Activated naive CD4-positive, alpha-beta T cell treated with anti-CD3 and anti-CD28 coated beads, Interleukin-2, amount 50 U/mL, for 72 hours (primary cell): ENCODE results near the gene GPR6. TPM values are rescaled to one million over a fixed set of nuclear protein-coding genes. Genes with fewer than 3 reads are reported as not detected.

Source experiments
- ATAC-seq, 2 donors: fragments of 150-1000 bp; cut with Tn5 transposase; 2 replicates each; pipeline ENCODE4 v1.10.0; 2021; ENCODE audit warnings: mild to moderate bottlenecking in 2 of 2, moderate library complexity in 2 of 2
- DNase-seq, 2 donors: peaks; one replicate each; pipeline ENCODE4 v3.0.0; 2021 to 2022; ENCODE audit warnings: low spot score in 2 of 2
- H3K27ac Mint-ChIP-seq, 2 donors: one replicate each; pipeline ENCODE4 v1.8.0; 2022; ENCODE audit warnings: mild to moderate bottlenecking in 2 of 2, mixed read lengths in 2 of 2
- H3K36me3 Mint-ChIP-seq, 2 donors: one replicate each; pipeline ENCODE4 v1.8.0; 2022; ENCODE audit warnings: mixed read lengths in 2 of 2
- H3K9me3 Mint-ChIP-seq, 2 donors: one replicate each; pipeline ENCODE4 v1.8.0; 2022; ENCODE audit warnings: mixed read lengths in 2 of 2
- total RNA-seq, 2 donors: library from RNA; stranded (reverse); gene quantifications; one replicate each; pipeline ENCODE4 v1.2.3, GENCODE V29; 2022

Gene GPR6
- total RNA-seq, 2 donors from 2014 or later, result not detected

- no peak for DNase-seq
- no peak overlapping the region for H3K27ac Mint-ChIP-seq
- H3K36me3 Mint-ChIP-seq, result peaks cover 6 to 13% of the 10 kb centered on the region in 2 donors
- H3K9me3 Mint-ChIP-seq, result peaks cover 4 to 5% of the 10 kb centered on the region in 2 donors
- ATAC-seq, result no peak
Observed at GRCh38 chr6:109979033-109979921, 1.2 kb downstream of the GPR6 start.

GRCh38 chr6:109984410-109984809 is 6.3 kb downstream of the GPR6 start:
- ATAC-seq (no peak), DNase-seq (no peak)
- Mint-ChIP-seq H3K9me3 (peaks cover 5 to 8% of the 10 kb centered on the region in 2 donors), H3K36me3 (peaks cover 6 to 8% of the 10 kb centered on the region in 2 donors), H3K27ac (no peak overlapping the region)

- DNase-seq, result no peak
- Mint-ChIP-seq H3K27ac (no peak overlapping the region), H3K9me3 (peaks cover 0 to 5% of the 10 kb centered on the region in 2 donors), H3K36me3 (no peaks in the 10 kb centered on the region)
- ATAC-seq, result no peak
Observed at GRCh38 chr6:109987196-109987595, 9.1 kb downstream of the GPR6 start.

GRCh38 chr6:109991201-109992101 is 13.3 kb downstream of the GPR6 start:
- no peak overlapping the region for H3K27ac Mint-ChIP-seq
- DNase-seq, result no peak
- no peak for ATAC-seq
- peaks cover 0 to 5% of the 10 kb centered on the region in 2 donors for H3K9me3 Mint-ChIP-seq
- H3K36me3 Mint-ChIP-seq, result no peaks in the 10 kb centered on the region

GRCh38 chr6:109998159-109998785 is 20.2 kb downstream of the GPR6 start:
- DNase-seq (no peak), ATAC-seq (no peak)
- H3K9me3 Mint-ChIP-seq, result peaks cover 0 to 4% of the 10 kb centered on the region in 2 donors
- H3K36me3 Mint-ChIP-seq, result no peaks in the 10 kb centered on the region
- H3K27ac Mint-ChIP-seq, result no peak overlapping the region

- ATAC-seq (no peak), DNase-seq (no peak)
- Mint-ChIP-seq H3K9me3 (peaks cover 0 to 4% of the 10 kb centered on the region in 2 donors), H3K36me3 (no peaks in the 10 kb centered on the region), H3K27ac (no peak overlapping the region)
Observed at GRCh38 chr6:109999740-110000139, 21.6 kb downstream of the GPR6 start.

DNA sequence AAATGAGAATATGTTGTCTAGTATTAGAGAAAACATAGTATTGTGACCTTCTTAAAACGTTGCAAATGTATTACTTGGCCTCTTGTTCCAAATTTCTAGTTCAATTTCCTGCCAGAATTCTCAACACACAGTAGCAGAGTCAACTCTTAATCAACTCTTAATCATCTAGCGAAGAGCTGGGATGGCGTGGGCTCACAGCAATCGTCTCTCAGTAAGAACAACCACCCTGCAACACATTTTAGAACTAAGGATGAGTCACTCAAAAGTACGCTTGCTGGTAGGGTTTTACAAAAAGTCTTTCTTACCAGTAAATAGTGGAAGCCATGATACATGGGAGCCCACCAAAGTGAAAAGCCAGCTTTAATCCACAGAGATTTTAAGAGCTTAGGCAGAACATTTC is 24.6 kb downstream of the GPR6 start:
- Mint-ChIP-seq H3K27ac (no peak overlapping the region), H3K9me3 (peaks cover 0 to 4% of the 10 kb centered on the region in 2 donors), H3K36me3 (no peaks in the 10 kb centered on the region)
- no peak for ATAC-seq
- no peak for DNase-seq

GRCh38 chr6:110013386-110013785 is 35.3 kb downstream of the GPR6 start:
- Mint-ChIP-seq H3K27ac (no peak overlapping the region), H3K9me3 (peaks cover 5 to 9% of the 10 kb centered on the region in 2 donors), H3K36me3 (no peaks in the 10 kb centered on the region)
- ATAC-seq (no peak), DNase-seq (no peak)

GRCh38 chr6:110015206-110015605 is 37.1 kb downstream of the GPR6 start:
- no peak overlapping the region for H3K27ac Mint-ChIP-seq

DNA sequence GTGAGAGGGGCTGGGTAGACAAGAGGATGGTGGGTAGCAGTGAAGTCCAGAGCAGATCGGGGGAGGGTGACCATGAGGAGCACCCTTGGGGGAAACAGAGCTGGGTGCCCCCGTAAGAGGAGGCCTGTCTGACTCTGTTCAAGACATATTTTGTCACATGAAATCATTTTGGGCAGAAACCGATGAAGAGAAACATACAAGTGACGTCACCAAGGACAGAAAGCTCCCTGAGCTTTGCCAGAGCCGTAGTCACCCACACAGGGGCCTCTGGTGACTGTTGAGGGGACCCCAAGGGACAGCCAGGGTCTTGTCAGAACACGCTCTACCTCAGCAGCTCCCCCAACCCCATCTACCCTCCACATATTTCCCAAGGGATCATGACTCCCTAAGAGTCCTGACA is 39.2 kb downstream of the GPR6 start:
- H3K27ac Mint-ChIP-seq, result no peak overlapping the region
- peaks cover under 1 to 1% of the 10 kb centered on the region in 2 donors for H3K9me3 Mint-ChIP-seq
- no peaks in the 10 kb centered on the region for H3K36me3 Mint-ChIP-seq
- DNase-seq (no peak), ATAC-seq (no peak)

More at GRCh38 chr6:110015206-110015605, 37.1 kb downstream of the GPR6 start:
- Mint-ChIP-seq H3K9me3 (peaks cover 5 to 9% of the 10 kb centered on the region in 2 donors), H3K36me3 (no peaks in the 10 kb centered on the region)
- DNase-seq (no peak), ATAC-seq (no peak)

- DNase-seq (no peak), ATAC-seq (no peak)
- no peaks in the 10 kb centered on the region for H3K9me3 Mint-ChIP-seq
- no peak overlapping the region for H3K27ac Mint-ChIP-seq
- no peaks in the 10 kb centered on the region for H3K36me3 Mint-ChIP-seq
Observed at GRCh38 chr6:110017946-110018345, 39.8 kb downstream of the GPR6 start.

DNA sequence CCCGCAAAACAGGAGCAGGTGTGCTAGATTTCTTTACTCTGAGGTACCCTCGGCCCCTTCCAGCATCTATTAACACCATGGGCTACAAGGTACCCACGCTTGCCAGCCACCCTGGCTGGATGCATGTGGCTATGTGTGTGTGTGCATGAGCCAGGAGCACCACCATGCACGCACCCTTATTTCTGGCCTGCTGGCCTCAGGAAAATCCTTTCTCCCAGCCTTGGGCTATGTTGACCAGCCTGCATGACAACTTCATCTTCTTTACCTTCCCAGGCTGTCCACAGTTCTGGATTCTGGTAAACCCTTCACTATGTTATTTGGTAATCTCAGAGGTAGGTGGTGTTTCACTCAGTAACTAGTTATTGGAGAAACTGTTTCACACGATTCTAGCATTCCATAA is 40.4 kb downstream of the GPR6 start:
- no peak for ATAC-seq
- no peak for DNase-seq
- Mint-ChIP-seq H3K9me3 (no peaks in the 10 kb centered on the region), H3K36me3 (no peaks in the 10 kb centered on the region), H3K27ac (no peak overlapping the region)

GRCh38 chr6:110020888-110021287 is 42.8 kb downstream of the GPR6 start:
- no peaks in the 10 kb centered on the region for H3K36me3 Mint-ChIP-seq
- H3K9me3 Mint-ChIP-seq, result no peaks in the 10 kb centered on the region
- DNase-seq, result no peak
- no peak overlapping the region for H3K27ac Mint-ChIP-seq
- ATAC-seq, result peak; percentile 30 to 56

DNA sequence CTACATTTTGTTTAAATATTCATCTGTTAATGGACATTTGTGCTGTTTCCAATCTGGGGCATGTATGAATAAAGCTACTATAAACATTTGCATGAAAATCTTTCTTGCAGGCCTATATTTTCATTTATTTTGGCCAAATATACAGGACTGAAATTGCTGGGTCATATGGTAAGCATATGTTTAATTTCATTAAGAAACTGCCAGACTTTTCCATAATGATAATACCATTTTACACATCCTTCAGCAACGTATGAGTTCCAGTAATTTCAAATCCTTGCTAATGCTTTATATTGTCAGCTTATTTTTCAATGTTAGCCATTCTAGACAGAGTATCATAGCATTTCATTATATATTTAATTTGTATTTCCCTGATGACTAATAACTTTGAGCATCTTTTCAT is 51.0 kb downstream of the GPR6 start:
- DNase-seq, result no peak
- Mint-ChIP-seq H3K9me3 (no peaks in the 10 kb centered on the region), H3K27ac (no peak overlapping the region), H3K36me3 (no peaks in the 10 kb centered on the region)
- no peak for ATAC-seq
